Frontal cortex (tissue), 4 donors: ENCODE measurements around the gene HSD17B8. TPM values are rescaled to one million over a fixed set of nuclear protein-coding genes. Genes with fewer than 3 reads are reported as not detected.
A peak's percentile ranks its signal among the peaks of the same experiment; 100 is the strongest.

Source experiments
- DNase-seq, 2 donors: peaks; one replicate each; pipeline ENCODE4 v3.0.0; 2012; ENCODE audit warnings: low spot score in 2 of 2
- FAIRE-seq: peaks from 2 replicates; lab custom pipeline; 2012; peaks lifted over from hg19 to GRCh38; lab: Jason Lieb, UNC
- total RNA-seq: library from RNA; depleted of rRNA; stranded (reverse); fragments of >200 nt; gene quantifications from one replicate; pipeline ENCODE4 v1.2.3, GENCODE V29; 2014
- donor health status: control.
- donor health status: control.
- donor health status: control.

HSD17B8 gene
- total RNA-seq, 1 donor from 2014 or later = 3.3 TPM

- FAIRE-seq (no peak), DNase-seq (no peak)
Observed at GRCh38 chr6:33170176-33171015, 34.1 kb upstream of the HSD17B8 start.

DNA sequence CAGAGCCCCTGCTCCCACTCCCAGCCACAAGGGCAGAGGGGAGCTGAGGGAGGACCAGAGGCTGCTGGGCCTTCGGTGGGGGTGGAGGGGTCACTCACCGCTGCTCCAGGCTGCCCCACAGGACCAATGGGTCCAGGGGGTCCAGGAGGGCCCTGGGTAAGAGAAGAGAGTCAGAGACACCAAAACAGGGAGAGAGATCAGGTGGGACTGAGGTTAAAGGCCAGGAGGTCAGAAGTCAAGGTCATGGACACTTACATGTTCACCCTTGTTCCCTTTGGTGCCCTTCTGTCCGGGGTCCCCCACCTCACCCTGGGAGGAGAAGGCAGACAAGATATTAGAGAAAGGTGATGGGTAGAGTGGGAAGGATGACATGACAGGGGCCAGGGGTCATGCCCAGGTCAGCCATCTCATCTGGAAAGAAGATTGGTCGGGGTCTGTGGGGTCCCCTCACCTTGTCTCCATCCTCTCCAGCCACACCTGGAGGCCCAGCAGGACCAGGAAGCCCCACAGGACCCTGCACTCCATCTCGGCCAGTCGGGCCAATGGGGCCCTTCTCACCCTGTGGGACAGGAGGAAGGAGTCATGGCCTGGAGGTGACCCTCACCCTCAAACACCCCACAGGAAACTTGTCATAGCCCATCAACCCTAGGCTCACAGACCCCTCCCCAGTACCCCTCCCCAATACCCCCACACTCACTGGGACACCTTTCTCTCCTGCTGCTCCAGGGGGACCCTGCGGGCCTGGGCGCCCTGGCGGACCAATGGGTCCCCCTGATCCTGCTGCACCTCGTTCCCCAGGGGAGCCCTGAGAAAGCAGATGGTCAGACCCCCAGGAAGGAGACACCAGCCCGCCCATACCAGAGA is 33.2 kb upstream of the HSD17B8 start:
- DNase-seq = no peak

DNA sequence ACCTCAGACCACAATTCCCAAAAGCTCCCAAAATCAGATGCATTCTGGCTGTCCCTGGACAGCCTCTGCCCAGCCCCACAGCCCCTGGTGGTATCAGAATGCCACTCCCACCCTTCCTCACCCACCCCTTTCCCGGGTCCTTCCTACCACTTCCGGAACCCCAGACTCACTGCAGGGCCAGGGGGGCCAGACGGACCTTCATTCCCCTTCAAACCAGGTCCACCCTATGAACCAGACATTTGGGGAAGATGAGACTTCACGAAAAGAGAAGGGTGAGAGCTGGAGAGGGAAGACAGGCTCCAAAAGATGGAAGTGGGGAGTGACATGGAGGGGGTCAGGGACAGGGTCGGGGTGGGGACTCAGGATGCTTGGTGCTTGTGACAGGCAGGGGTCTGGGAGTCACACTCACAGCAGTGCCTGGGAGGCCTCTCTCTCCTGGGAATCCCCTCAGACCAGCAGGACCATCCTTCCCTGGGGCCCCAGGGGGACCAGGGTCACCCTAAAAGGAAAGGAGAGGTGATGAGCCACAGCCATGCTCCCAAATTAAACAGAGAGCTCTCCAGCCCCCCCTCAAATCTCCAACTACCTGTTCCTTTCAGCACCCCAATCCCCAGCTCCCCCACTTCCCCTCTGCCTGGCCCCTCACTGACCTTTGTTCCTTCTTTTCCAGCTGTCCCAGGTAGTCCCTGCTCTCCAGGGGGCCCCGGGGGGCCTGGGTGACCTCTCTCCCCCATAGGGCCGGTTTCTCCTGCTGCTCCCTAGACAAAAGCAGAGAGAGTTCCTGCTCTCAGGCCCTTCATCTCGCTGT is 32.4 kb upstream of the HSD17B8 start:
- FAIRE-seq (no peak), DNase-seq (no peak)

More for the DNA sequence above, 33.2 kb upstream of the HSD17B8 start:
- FAIRE-seq = no peak

- no peak for FAIRE-seq
- DNase-seq = peak in 1 of 2 donors; percentile 66
Observed at GRCh38 chr6:33172688-33173534, 31.5 kb upstream of the HSD17B8 start.

DNA sequence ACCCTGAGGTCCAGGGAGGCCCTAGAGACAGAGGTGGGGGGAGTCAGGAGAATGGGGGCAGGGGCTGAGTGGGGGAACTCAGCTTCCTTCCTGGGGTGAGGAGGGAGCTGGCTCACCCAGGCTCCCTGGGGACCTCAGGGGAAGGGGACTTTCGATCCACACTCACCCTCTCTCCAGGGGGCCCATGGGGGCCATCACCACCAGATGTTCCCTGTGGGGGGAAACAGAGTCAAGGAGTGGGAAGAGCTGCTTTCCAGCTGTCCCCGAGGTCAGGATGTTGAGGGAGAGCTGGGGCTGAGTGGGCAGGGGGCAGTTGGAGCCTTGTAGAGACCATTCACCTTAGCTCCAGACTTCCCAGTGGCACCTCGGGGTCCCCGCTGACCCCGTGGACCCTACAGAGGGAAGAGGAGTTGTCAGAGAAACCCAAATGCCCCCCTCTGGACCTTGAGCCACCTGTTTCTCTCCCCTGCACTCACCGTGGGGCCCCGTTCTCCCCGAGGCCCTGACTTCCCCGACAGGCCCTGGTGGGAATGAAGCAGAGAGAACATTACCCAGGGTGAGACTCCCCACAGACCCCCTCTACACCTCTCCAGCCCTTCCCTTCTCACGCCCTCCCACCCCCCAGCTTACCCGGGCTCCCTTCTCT is 30.8 kb upstream of the HSD17B8 start:
- FAIRE-seq (no peak), DNase-seq (no peak)

- no peak for DNase-seq
- FAIRE-seq = no peak
Observed at GRCh38 chr6:33174784-33175183, 29.7 kb upstream of the HSD17B8 start.

GRCh38 chr6:33175436-33176069 is 28.9 kb upstream of the HSD17B8 start:
- DNase-seq (no peak), FAIRE-seq (no peak)

DNA sequence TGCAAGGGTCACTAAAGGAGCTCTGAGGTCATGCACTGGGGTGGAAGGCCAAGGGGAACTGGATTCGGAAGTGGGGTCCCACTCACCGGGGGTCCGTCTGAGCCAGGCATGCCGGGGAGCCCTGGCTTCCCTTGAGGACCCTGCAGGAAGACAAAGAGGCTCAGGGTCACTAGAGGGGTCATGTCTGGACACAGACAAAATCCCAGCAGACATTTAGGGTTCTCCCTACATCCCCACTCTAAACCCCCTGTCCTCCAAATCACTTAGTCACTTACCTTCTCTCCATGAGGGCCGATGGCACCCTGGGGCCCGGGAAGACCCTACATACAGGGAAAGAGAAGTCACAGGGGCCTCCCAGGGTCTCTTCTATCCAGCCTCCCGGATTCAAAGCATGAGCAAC is 27.5 kb upstream of the HSD17B8 start:
- DNase-seq (no peak), FAIRE-seq (no peak)

GRCh38 chr6:33177552-33178446 is 26.7 kb upstream of the HSD17B8 start:
- DNase-seq (no peak), FAIRE-seq (no peak)

GRCh38 chr6:33178755-33179475 is 25.5 kb upstream of the HSD17B8 start:
- FAIRE-seq (no peak), DNase-seq (no peak)

DNA sequence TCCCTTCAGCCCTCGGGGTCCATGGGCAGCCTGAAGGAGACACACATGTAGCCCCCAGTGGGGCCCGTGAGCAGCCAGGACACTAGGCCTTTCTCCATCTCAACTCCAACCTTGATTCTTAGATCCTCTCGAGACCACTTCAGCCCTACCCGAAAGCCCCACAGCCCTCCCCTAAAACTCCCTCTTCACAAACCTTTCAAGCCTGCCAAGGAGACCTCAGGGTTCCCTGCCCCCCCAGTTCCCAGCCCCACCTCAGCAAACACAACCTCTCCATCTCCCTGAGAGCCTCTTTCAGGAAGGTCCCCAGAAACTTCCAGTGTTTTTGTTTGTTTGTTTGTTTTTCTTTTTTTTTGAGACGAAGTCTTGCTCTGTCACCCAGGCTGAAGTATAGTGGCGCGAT is 23.3 kb upstream of the HSD17B8 start:
- no peak for DNase-seq
- FAIRE-seq = no peak

GRCh38 chr6:33183071-33183683 is 21.3 kb upstream of the HSD17B8 start:
- no peak for DNase-seq
- FAIRE-seq = no peak

DNA sequence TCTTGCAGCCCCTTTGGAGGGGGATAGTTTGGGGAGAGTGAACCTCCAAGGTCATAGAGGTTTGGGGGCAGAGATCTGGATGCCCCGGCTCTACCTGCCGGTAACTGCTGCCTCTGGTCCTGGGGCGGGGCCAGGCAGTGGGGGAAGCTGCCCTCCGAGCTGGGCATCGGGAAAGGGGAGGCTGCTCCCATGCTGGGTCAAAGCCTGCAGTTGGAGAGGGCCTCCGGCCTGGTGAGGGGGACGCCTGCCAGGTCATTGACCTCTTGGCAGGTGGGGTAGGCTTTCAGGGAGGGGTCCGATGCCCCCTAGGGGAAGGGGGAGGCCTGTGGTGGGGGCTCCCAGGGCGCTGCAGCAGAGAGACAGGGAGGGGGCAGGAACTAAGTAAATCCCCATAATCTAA is 19.3 kb upstream of the HSD17B8 start:
- DNase-seq (no peak), FAIRE-seq (no peak)

DNA sequence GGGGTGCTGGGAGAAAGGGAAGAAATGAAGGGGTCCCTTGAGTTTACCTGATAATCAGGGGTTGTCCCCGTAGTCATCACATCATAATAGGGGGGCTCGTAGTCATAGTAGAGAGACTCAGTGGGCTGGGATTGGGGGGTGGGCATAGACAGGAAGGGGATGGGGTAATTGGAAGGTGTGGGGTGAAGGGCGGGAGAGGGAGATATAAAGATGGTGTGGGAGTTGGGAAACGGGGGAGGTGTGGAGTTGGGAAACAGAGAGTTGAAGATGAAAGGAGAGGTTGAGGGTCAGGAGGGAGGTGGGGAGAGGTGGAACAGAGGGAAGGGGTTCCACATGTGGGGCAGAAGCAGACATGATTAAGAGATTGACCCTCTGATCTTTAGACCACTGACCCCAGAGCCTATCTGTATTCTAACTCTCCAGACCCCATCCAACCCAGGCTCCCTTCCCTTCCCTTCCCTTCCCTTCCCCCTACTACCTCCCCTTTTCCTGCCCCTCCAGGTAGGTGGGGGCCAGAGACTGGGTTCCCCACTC is 18.7 kb upstream of the HSD17B8 start:
- DNase-seq (no peak), FAIRE-seq (no peak)

GRCh38 chr6:33187809-33188208 is 16.6 kb upstream of the HSD17B8 start:
- no peak for FAIRE-seq
- DNase-seq = no peak

DNA sequence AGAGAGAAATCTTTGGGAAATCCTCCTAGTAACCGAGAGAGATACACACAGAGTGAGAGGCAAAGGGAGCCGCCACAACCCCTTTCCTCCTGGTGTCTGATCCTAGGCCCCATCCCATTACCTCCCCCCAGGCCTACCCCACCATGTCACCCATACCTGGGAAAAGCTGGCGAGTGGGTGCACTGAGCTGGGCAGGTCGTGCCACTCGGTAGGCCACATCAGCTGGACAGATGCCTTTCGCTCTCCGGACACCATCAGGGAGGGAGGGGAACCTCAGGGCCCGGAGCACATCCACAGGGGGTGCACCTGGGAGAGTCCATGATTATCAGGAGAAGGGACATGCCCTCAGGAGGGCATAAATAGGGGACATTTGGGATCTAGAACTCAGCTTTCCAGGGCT is 15.3 kb upstream of the HSD17B8 start:
- FAIRE-seq = no peak

More for the DNA sequence above, 15.3 kb upstream of the HSD17B8 start:
- no peak for DNase-seq
